ENCODE measurements around the gene TP53INP2.

The TP53INP2 gene

GRCh38 chr20:34724172-34724571, 20.0 kb downstream of the TP53INP2 start:
- DNase-seq = no peak

- DNase-seq = no peak
Observed at GRCh38 chr20:34729416-34729815, 25.3 kb downstream of the TP53INP2 start.

- no peak for DNase-seq
Observed at GRCh38 chr20:34732523-34732922, 28.4 kb downstream of the TP53INP2 start.

GRCh38 chr20:34736106-34736735, 32.1 kb downstream of the TP53INP2 start:
- no peak for DNase-seq

GRCh38 chr20:34743039-34743438, 38.9 kb downstream of the TP53INP2 start:
- DNase-seq = no peak

- no peak for DNase-seq
Observed at GRCh38 chr20:34744340-34744739, 40.2 kb downstream of the TP53INP2 start.

- DNase-seq = no peak
Observed at GRCh38 chr20:34744847-34745246, 40.7 kb downstream of the TP53INP2 start.

GRCh38 chr20:34746674-34747073, 42.5 kb downstream of the TP53INP2 start:
- no peak for DNase-seq

- no peak for DNase-seq
Observed at GRCh38 chr20:34747479-34747878, 43.3 kb downstream of the TP53INP2 start.

- no peak for DNase-seq
Observed at GRCh38 chr20:34748709-34749108, 44.6 kb downstream of the TP53INP2 start.

GRCh38 chr20:34750484-34750883, 46.3 kb downstream of the TP53INP2 start:
- DNase-seq = no peak

GRCh38 chr20:34751453-34751852, 47.3 kb downstream of the TP53INP2 start:
- DNase-seq = no peak

GRCh38 chr20:34753706-34754461, 49.7 kb downstream of the TP53INP2 start:
- no peak for DNase-seq

GRCh38 chr20:34754611-34755010, 50.5 kb downstream of the TP53INP2 start:
- DNase-seq = no peak

- DNase-seq = no peak
Observed at GRCh38 chr20:34755367-34755766, 51.2 kb downstream of the TP53INP2 start.

GRCh38 chr20:34762031-34762555, 57.9 kb downstream of the TP53INP2 start:
- DNase-seq = no peak
